ENCODE measurements around the gene STK11IP. TPM values are rescaled to one million over a fixed set of nuclear protein-coding genes. Genes with fewer than 3 reads are reported as not detected.

Gene STK11IP
- total RNA-seq, 1 donor from 2014 or later, result 25.5 TPM

DNA sequence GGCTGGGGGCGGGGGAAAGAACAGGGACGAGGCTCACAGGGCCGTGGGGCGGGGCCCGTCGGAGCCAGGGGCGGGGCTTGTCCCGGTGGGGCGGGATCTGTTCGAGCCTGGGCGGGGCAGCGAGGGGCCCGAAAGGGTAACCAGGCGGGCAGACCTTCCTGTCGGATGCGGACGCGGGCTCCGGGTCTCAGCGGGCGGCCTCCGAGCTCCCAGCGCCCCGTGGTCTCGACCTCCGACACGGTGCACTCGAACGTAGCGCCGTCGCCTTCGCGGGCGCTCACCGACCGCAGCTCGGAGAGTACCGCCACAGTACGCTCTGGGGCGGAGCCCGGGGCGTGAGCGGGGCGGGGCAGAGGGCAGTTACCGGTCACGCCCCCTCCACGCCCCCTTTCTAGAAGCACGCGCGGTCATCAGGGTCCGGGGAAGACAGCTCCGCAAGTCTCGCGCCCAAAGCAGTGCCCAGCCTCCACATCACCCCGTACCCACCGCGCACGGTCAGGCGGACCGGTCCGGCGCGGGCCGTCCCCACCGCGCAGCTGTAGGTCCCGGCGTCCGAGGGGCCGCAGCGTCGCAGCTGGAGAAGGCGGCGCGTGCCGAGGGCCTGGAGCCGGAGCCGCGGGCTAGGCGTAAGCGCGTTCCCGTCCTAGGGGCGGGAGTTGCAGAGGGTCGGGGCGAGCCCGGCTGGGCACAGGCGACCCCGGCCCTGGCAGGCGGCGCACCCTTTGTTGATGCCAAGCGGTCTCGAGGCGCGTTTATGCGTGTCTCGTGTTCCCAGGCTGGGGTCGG is 45.1 kb upstream of the STK11IP start:
- Mint-ChIP-seq H3K4me1 (ENCODE audit: low read depth) (peaks cover 15% of the 10 kb centered on the region), H3K4me3 (ENCODE audit: unreplicated experiment) (peak overlapping the region; percentile 76), H3K36me3 (ENCODE audit: low read depth) (peaks cover 9% of the 10 kb centered on the region), H3K27me3 (ENCODE audit: low read depth) (no peaks in the 10 kb centered on the region), H3K27ac (ENCODE audit: unreplicated experiment) (no peak overlapping the region), H3K9me3 (ENCODE audit: low read depth) (no peaks in the 10 kb centered on the region)
- TF ChIP-seq, protein P1, sequence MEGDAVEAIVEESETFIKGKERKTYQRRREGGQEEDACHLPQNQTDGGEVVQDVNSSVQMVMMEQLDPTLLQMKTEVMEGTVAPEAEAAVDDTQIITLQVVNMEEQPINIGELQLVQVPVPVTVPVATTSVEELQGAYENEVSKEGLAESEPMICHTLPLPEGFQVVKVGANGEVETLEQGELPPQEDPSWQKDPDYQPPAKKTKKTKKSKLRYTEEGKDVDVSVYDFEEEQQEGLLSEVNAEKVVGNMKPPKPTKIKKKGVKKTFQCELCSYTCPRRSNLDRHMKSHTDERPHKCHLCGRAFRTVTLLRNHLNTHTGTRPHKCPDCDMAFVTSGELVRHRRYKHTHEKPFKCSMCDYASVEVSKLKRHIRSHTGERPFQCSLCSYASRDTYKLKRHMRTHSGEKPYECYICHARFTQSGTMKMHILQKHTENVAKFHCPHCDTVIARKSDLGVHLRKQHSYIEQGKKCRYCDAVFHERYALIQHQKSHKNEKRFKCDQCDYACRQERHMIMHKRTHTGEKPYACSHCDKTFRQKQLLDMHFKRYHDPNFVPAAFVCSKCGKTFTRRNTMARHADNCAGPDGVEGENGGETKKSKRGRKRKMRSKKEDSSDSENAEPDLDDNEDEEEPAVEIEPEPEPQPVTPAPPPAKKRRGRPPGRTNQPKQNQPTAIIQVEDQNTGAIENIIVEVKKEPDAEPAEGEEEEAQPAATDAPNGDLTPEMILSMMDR (IDR thresholded peaks at IDR 0.05), result no peak
- peak; percentile 93 for DNase-seq (ENCODE audit: low spot score)

DNA sequence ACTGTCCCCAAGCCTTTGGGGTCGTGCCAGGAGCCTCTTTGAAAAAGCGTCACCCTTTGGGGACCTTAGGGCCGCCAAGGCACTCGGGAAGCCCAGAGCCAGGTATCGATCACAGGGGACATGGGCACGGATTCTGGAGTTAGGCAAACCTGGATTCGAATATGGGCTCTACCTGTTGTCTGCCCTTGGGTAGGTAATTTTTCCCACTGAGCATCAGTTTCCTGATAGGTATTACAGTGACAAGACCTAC is 44.6 kb upstream of the STK11IP start:
- Mint-ChIP-seq H3K4me1 (ENCODE audit: low read depth) (peaks cover 15% of the 10 kb centered on the region), H3K36me3 (ENCODE audit: low read depth) (peaks cover 9% of the 10 kb centered on the region), H3K9me3 (ENCODE audit: low read depth) (no peaks in the 10 kb centered on the region), H3K4me3 (ENCODE audit: unreplicated experiment) (no peak overlapping the region), H3K27ac (ENCODE audit: unreplicated experiment) (no peak overlapping the region), H3K27me3 (ENCODE audit: low read depth) (no peaks in the 10 kb centered on the region)
- DNase-seq (ENCODE audit: low spot score), result no peak
- TF ChIP-seq, protein P1 (IDR thresholded peaks at IDR 0.05), result no peak

DNA sequence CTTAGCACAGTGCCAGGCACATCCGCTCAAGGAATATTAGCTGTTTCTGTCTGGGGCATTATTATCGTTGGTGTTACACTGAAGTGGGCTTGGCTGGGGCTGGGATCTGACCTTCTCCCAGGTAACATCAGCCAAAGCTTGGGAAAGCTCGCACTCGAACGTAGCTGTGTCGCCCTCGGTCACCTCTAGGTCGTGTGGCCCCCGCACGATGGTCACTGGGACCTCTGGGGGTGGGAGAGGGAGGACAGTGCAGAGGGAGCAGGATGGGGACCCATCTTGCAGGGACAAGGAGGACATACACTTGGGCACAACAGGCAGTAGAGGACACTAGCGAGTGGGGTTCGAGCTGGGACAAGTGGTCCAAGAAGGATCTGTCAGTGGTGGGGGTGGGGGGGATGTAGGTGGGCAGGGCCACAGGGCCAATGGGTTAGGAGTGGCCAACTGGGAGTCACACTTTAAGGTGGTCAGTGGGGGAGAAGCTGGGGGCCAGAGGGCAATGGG is 44.1 kb upstream of the STK11IP start:
- Mint-ChIP-seq H3K9me3 (ENCODE audit: low read depth) (no peaks in the 10 kb centered on the region), H3K4me3 (ENCODE audit: unreplicated experiment) (no peak overlapping the region), H3K27ac (ENCODE audit: unreplicated experiment) (no peak overlapping the region), H3K27me3 (ENCODE audit: low read depth) (no peaks in the 10 kb centered on the region), H3K4me1 (ENCODE audit: low read depth) (peaks cover 15% of the 10 kb centered on the region), H3K36me3 (ENCODE audit: low read depth) (peaks cover 7% of the 10 kb centered on the region)
- TF ChIP-seq, protein P1 (IDR thresholded peaks at IDR 0.05), result no peak
- no peak for DNase-seq (ENCODE audit: low spot score)

DNA sequence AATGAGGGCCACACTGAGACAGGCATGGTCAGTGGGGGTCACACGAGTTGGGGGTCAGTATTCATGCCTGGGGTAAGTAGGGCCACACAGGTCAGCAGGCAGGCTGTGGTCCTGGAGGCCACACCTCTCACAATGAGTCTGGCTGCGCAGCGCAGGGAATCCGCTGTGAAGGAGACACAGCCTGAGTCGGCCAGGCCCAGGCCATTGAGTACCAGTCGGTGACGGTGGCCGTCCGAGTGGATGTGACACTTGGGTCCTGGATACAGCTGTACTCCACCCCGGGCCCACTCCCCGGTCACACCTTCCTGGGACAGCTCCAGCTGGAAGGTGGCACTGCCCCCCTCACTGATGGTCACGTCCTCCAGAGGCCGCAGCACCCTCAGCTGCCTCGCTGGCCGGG is 43.3 kb upstream of the STK11IP start:
- H3K4me3 Mint-ChIP-seq (ENCODE audit: unreplicated experiment), result no peak overlapping the region
- H3K36me3 Mint-ChIP-seq (ENCODE audit: low read depth), result peaks cover 4% of the 10 kb centered on the region
- TF ChIP-seq, protein P1 (IDR thresholded peaks at IDR 0.05), result no peak
- no peaks in the 10 kb centered on the region for H3K9me3 Mint-ChIP-seq (ENCODE audit: low read depth)
- H3K4me1 Mint-ChIP-seq (ENCODE audit: low read depth), result peaks cover 15% of the 10 kb centered on the region
- DNase-seq (ENCODE audit: low spot score), result peak; percentile 95
- no peak overlapping the region for H3K27ac Mint-ChIP-seq (ENCODE audit: unreplicated experiment)
- no peaks in the 10 kb centered on the region for H3K27me3 Mint-ChIP-seq (ENCODE audit: low read depth)

DNA sequence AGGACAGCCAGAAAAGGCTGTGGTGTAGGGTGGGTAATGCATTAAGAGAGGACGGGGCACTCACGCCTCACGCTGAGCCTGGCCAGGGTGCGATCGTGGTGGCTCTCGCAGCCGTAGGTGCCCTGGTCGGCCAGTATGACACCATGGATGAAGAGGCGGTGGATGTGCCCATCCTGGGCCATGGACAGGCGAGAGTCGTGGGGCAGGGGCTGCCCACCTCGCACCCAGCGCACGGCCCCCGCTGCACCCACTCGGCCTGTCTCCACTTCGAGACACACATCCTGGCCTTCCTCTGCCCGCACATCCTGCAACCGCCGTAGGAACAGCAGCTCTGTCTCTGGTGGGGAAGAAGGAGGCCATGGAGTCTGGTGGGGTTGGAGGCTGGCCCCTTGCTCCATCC is 41.7 kb upstream of the STK11IP start:
- no peak for DNase-seq (ENCODE audit: low spot score)
- no peaks in the 10 kb centered on the region for H3K9me3 Mint-ChIP-seq (ENCODE audit: low read depth)
- no peaks in the 10 kb centered on the region for H3K27me3 Mint-ChIP-seq (ENCODE audit: low read depth)
- H3K4me3 Mint-ChIP-seq (ENCODE audit: unreplicated experiment), result no peak overlapping the region
- H3K4me1 Mint-ChIP-seq (ENCODE audit: low read depth), result peaks cover 15% of the 10 kb centered on the region
- no peak overlapping the region for H3K27ac Mint-ChIP-seq (ENCODE audit: unreplicated experiment)
- peaks cover 4% of the 10 kb centered on the region for H3K36me3 Mint-ChIP-seq (ENCODE audit: low read depth)
- TF ChIP-seq, protein P1 (IDR thresholded peaks at IDR 0.05), result no peak
